Measurements from ENCODE around the gene NCOA5. TPM values are rescaled to one million over a fixed set of nuclear protein-coding genes. Genes with fewer than 3 reads are reported as not detected.

NCOA5 gene
- total and polyA plus RNA-seq, 9 of the 15 experiments (the other 6 are each of a cell fraction or from before 2014, with no cell fraction given), result 3.9 to 22.8 (median 13.8) TPM

DNA sequence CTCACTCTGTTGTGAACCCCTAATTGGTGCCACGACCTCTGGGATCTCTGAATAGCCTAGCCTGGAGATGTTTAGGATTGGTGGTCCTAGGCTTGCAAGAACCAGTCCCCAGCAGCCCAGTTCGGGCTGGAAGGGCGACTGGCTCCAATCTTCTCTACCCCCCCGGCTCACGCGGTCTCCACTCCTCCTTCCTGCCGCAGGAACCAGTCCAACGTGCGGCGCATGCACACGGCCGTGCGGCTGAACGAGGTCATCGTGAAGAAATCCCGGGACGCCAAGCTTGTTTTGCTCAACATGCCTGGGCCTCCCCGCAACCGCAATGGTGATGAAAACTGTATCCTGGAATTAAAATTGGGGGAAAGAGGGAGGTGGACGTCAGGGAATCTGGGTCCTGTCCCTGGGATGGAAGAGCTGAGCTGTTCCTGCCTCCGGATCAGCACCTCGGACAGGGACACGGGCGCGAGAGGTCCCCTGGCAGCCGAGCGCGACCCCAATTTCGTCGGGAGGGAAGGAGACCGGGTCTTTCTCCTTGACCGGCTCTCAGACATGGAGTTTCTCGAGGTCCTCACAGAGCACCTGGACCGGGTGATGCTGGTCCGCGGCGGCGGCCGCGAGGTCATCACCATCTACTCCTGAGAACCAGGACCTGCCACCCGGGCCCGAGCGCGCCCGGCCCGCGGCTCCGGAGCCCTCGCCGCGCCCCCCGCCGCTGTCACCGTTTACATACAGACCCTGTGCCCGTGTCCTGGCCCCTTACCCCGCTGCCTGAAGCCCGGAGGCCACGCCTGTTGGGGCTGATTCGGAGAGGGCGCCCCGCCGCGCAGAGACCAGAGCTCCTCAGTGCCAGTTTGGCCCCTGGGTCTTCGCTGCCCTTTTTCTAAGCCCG lies 32.5 kb downstream of the NCOA5 start (continued):
- TF ChIP-seq, protein P1, sequence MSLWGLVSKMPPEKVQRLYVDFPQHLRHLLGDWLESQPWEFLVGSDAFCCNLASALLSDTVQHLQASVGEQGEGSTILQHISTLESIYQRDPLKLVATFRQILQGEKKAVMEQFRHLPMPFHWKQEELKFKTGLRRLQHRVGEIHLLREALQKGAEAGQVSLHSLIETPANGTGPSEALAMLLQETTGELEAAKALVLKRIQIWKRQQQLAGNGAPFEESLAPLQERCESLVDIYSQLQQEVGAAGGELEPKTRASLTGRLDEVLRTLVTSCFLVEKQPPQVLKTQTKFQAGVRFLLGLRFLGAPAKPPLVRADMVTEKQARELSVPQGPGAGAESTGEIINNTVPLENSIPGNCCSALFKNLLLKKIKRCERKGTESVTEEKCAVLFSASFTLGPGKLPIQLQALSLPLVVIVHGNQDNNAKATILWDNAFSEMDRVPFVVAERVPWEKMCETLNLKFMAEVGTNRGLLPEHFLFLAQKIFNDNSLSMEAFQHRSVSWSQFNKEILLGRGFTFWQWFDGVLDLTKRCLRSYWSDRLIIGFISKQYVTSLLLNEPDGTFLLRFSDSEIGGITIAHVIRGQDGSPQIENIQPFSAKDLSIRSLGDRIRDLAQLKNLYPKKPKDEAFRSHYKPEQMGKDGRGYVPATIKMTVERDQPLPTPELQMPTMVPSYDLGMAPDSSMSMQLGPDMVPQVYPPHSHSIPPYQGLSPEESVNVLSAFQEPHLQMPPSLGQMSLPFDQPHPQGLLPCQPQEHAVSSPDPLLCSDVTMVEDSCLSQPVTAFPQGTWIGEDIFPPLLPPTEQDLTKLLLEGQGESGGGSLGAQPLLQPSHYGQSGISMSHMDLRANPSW (CRISPR knock-in tag; IDR thresholded peaks at IDR 0.05), result no peak
- TF ChIP-seq, protein P2, sequence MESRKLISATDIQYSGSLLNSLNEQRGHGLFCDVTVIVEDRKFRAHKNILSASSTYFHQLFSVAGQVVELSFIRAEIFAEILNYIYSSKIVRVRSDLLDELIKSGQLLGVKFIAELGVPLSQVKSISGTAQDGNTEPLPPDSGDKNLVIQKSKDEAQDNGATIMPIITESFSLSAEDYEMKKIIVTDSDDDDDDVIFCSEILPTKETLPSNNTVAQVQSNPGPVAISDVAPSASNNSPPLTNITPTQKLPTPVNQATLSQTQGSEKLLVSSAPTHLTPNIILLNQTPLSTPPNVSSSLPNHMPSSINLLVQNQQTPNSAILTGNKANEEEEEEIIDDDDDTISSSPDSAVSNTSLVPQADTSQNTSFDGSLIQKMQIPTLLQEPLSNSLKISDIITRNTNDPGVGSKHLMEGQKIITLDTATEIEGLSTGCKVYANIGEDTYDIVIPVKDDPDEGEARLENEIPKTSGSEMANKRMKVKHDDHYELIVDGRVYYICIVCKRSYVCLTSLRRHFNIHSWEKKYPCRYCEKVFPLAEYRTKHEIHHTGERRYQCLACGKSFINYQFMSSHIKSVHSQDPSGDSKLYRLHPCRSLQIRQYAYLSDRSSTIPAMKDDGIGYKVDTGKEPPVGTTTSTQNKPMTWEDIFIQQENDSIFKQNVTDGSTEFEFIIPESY (CRISPR knock-in tag; IDR thresholded peaks at IDR 0.05), result peak; percentile 57; the same call in 1 of the 2 replicates
- TF ChIP-seq MEIS2 (IDR thresholded peaks at IDR 0.05; ENCODE audit: partially characterized antibody) (no peak), EHMT2 (IDR thresholded peaks at IDR 0.05) (peak; percentile 91)
- TF ChIP-seq, protein P3, sequence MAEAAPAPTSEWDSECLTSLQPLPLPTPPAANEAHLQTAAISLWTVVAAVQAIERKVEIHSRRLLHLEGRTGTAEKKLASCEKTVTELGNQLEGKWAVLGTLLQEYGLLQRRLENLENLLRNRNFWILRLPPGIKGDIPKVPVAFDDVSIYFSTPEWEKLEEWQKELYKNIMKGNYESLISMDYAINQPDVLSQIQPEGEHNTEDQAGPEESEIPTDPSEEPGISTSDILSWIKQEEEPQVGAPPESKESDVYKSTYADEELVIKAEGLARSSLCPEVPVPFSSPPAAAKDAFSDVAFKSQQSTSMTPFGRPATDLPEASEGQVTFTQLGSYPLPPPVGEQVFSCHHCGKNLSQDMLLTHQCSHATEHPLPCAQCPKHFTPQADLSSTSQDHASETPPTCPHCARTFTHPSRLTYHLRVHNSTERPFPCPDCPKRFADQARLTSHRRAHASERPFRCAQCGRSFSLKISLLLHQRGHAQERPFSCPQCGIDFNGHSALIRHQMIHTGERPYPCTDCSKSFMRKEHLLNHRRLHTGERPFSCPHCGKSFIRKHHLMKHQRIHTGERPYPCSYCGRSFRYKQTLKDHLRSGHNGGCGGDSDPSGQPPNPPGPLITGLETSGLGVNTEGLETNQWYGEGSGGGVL (CRISPR knock-in tag; IDR thresholded peaks at IDR 0.05), result no peak
- TF ChIP-seq, protein P4, sequence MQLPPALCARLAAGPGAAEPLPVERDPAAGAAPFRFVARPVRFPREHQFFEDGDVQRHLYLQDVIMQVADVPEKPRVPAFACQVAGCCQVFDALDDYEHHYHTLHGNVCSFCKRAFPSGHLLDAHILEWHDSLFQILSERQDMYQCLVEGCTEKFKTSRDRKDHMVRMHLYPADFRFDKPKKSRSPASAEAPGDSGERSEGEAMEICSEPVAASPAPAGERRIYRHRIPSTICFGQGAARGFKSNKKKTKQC (CRISPR knock-in tag; IDR thresholded peaks at IDR 0.05), result peak; percentile 23; the same call in 1 of the 2 replicates
